IMR-90 (cell line): ENCODE measurements around the gene RARB. TPM values are rescaled to one million over a fixed set of nuclear protein-coding genes. Genes with fewer than 3 reads are reported as not detected.

ENCODE experiments used
- ATAC-seq: fragments of 200-7000 bp; cut with Tn5 transposase; 2 replicates; pipeline ENCODE4 v1.9.1; 2020; ENCODE audit warnings: low read depth, mild to moderate bottlenecking, moderate library complexity
- BruUV-seq: library from RNA; stranded (reverse); fragments of 400-500 nt; replicated peaks from 2 replicates; lab custom pipeline; 2021; lab: Mats Ljungman, UMichigan
- CTCF ChIA-PET: fragments of 300-600 bp; formaldehyde crosslinking; extraction: SDS; loops from one replicate; lab custom pipeline; 2021; ENCODE audit warnings: antibody characterized with exemption; lab: Yijun Ruan, JAX
- POLR2A ChIA-PET: fragments of 300-600 bp; sonication (Branson Sonifier 250); formaldehyde crosslinking; loops from one replicate; lab custom pipeline; 2022; ENCODE audit warnings: antibody characterized with exemption; ENCODE audit not compliant: unreplicated experiment; lab: Charles Lee
- DNase-seq: peaks from one replicate; pipeline ENCODE4 v3.0.0; 2013
- H2AFZ ChIP-seq: replicated peaks from 2 replicates; pipeline ENCODE3; 2013; ENCODE audit warnings: low read length, mild to moderate bottlenecking; ENCODE audit not compliant: poor library complexity
- H2AK5ac ChIP-seq: 2 replicates; pipeline ENCODE4 v1.6.1; 2013; ENCODE audit warnings: low read depth, low read length, inconsistent platforms
- H2AK9ac ChIP-seq: replicated peaks from 2 replicates; pipeline ENCODE3; 2013; ENCODE audit warnings: mild to moderate bottlenecking, low read depth, low read length, moderate library complexity; ENCODE audit not compliant: poor library complexity
- H2BK120ac ChIP-seq: 2 replicates; pipeline ENCODE4 v1.6.1; 2013; ENCODE audit warnings: low read depth, low read length, inconsistent platforms
- H2BK15ac ChIP-seq: 3 replicates; pipeline ENCODE4 v1.6.1; 2013; ENCODE audit warnings: low read depth, low read length, inconsistent platforms
- H2BK20ac ChIP-seq: 2 replicates; pipeline ENCODE4 v1.6.1; 2013; ENCODE audit warnings: low read depth, mild to moderate bottlenecking, inconsistent platforms, low read length, moderate library complexity
- H2BK5ac ChIP-seq: 2 replicates; pipeline ENCODE4 v1.6.1; 2013; ENCODE audit warnings: mild to moderate bottlenecking, low read depth, low read length, inconsistent platforms; ENCODE audit not compliant: poor library complexity, severe bottlenecking
- H3K14ac ChIP-seq: replicated peaks from 2 replicates; pipeline ENCODE4 v1.6.1; 2013; ENCODE audit warnings: low read depth, low read length, inconsistent platforms
- H3K18ac ChIP-seq: 2 replicates; pipeline ENCODE4 v1.6.1; 2013; ENCODE audit warnings: low read depth, low read length, control low read depth
- H3K23ac ChIP-seq: 2 replicates; pipeline ENCODE4 v1.6.1; 2013; ENCODE audit warnings: low read depth, low read length, inconsistent platforms
- H3K27ac ChIP-seq: 2 replicates; pipeline ENCODE4 v1.5.1; 2013; ENCODE audit warnings: mild to moderate bottlenecking, control low read depth, low read length; ENCODE audit not compliant: insufficient read depth
- H3K27me3 ChIP-seq: 2 replicates; pipeline ENCODE4 v1.6.1; 2013; ENCODE audit warnings: low read length; ENCODE audit not compliant: control insufficient read depth, insufficient read depth
- H3K36me3 ChIP-seq: 2 replicates; pipeline ENCODE4 v1.6.1; 2013; ENCODE audit warnings: low read length, mixed read lengths; ENCODE audit not compliant: control insufficient read depth, insufficient read depth
- H3K4ac ChIP-seq: 2 replicates; pipeline ENCODE4 v1.6.1; 2013; ENCODE audit warnings: low read depth, low read length, inconsistent platforms
- H3K4me1 ChIP-seq: 2 replicates; pipeline ENCODE4 v1.6.1; 2013; ENCODE audit warnings: low read length, mixed read lengths; ENCODE audit not compliant: control insufficient read depth, insufficient read depth
- H3K4me2 ChIP-seq: 2 replicates; pipeline ENCODE4 v1.6.1; 2013; ENCODE audit warnings: low read depth, mild to moderate bottlenecking, control low read depth, low read length, moderate library complexity
- H3K4me3 ChIP-seq: 2 replicates; pipeline ENCODE4 v1.5.1; 2013; ENCODE audit warnings: low read depth, mild to moderate bottlenecking, control low read depth, low read length, moderate library complexity; ENCODE audit not compliant: insufficient read depth
- H3K56ac ChIP-seq: 2 replicates; pipeline ENCODE4 v1.6.1; 2013; ENCODE audit warnings: low read length, inconsistent platforms; ENCODE audit not compliant: insufficient read depth; ENCODE audit errors: extremely low read depth
- H3K79me1 ChIP-seq, 2 experiments: 2 replicates each; pipeline ENCODE4 v1.6.1; 2013; ENCODE audit warnings: low read length in 2 of 2, inconsistent platforms in 1 of 2, low read depth in 1 of 2
- H3K9ac ChIP-seq: 2 replicates; pipeline ENCODE4 v1.6.1; 2013; ENCODE audit warnings: low read depth, low read length, control low read depth
- H3K9me1 ChIP-seq: 2 replicates; pipeline ENCODE4 v1.6.1; 2013; ENCODE audit warnings: low read length, inconsistent platforms; ENCODE audit not compliant: insufficient read depth
- H3K9me3 ChIP-seq: 2 replicates; pipeline ENCODE4 v1.6.1; 2013; ENCODE audit warnings: low read length; ENCODE audit not compliant: control insufficient read depth, insufficient read depth
- H4K20me1 ChIP-seq: 2 replicates; pipeline ENCODE4 v1.6.1; 2013; ENCODE audit warnings: low read length, inconsistent platforms; ENCODE audit not compliant: insufficient read depth
- H4K5ac ChIP-seq: 2 replicates; pipeline ENCODE4 v1.6.1; 2013; ENCODE audit warnings: mild to moderate bottlenecking, low read depth, low read length, control low read depth
- H4K8ac ChIP-seq, 2 experiments: 2 replicates each; pipeline ENCODE4 v1.6.1; 2013; ENCODE audit warnings: low read depth in 2 of 2, low read length in 2 of 2, control low read depth in 1 of 2, inconsistent platforms in 1 of 2
- H4K91ac ChIP-seq: 2 replicates; pipeline ENCODE4 v1.6.1; 2013; ENCODE audit warnings: low read depth, low read length, inconsistent platforms; ENCODE audit not compliant: insufficient read depth
- CEBPB ChIP-seq: IDR thresholded peaks from 2 replicates; pipeline ENCODE4 v1.6.1; 2012; ENCODE audit warnings: low read depth, low read length, improper control_type of control experiment
- POLR2A ChIP-seq: IDR thresholded peaks from 2 replicates; pipeline ENCODE4 v1.6.1; 2012; ENCODE audit warnings: mild to moderate bottlenecking, low read depth, low read length
- WGBS, 2 experiments: methylation state at CpG; one replicate each; pipeline versions ENCODE4 v1.1.5 to v1.1.7; 2013; ENCODE audit warnings: missing lambda C conversion rate in 2 of 2; ENCODE audit not compliant: insufficient read length in 1 of 2; ENCODE audit errors: extremely low coverage in 2 of 2; 5-methylcytosine and 5-hydroxymethylcytosine counted together
- dilution Hi-C: fragments of 300-500 bp; cut with HindIII; formaldehyde crosslinking; loops from one replicate; pipeline ENCODE4 v1.14.3; 2018; ENCODE audit warnings: low sequenced_read_pairs; ENCODE audit not compliant: unreplicated experiment
- in situ Hi-C: fragments of 300-500 bp; cut with MboI; formaldehyde crosslinking; loops from 3 replicates; pipeline ENCODE4 v1.14.3; 2019; ENCODE audit warnings: low sequenced_read_pairs, inconsistent platforms, mixed read lengths
- intact Hi-C: fragments of 100-400 bp; cut with micrococcal nuclease; formaldehyde crosslinking; loops from 2 replicates; pipeline ENCODE4 v1.10.0; 2022
- polyA plus RNA-seq, 3 experiments: library from polyadenylated mRNA; depleted of rRNA; stranded (reverse); fragments of >200 nt; gene quantifications; 2 replicates each; pipeline ENCODE4 v1.2.3, GENCODE V29; 2012; ENCODE audit warnings: low replicate concordance in 1 of 3
- total RNA-seq: library from RNA; depleted of rRNA; stranded (reverse); fragments of >200 nt; gene quantifications from 2 replicates; pipeline ENCODE4 v1.2.3, GENCODE V29; 2012
- TF ChIP-seq, protein P1 (sequence below): conservative IDR thresholded peaks from 2 replicates; pipeline ENCODE4 v1.5.1; 2012; ENCODE audit warnings: mild to moderate bottlenecking, low read depth, low read length, improper control_type of control experiment

The RARB gene
- total and polyA plus RNA-seq, 2 of the 4 experiments (the other 2 are of a cell fraction) = 0.53 to 1.4 TPM

DNA sequence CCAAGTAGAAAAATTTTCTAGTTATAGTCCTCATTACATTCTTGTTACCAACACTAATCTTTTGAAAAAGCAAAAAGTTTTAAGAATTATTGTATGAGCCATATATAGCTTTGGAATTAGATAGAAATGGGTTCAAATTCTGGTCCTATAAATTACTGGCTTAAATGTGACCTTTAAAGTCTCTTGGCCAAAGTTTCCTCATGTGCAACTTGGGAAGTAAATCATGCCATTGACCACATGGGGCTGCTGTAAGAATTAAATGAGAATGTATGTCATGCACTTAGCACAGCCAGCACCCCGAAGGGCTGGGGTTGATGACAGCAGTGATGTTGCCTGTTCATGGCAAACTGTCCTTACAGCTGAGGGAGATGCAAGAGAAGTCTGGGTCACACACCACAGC lies 128.4 kb downstream of the RARB start:
- Histone ChIP-seq H4K20me1 (no peaks in the 10 kb centered on the region), H3K9ac (no peak overlapping the region), H4K5ac (no peak overlapping the region), H3K27me3 (peaks cover 6% of the 10 kb centered on the region), H3K9me3 (no peaks in the 10 kb centered on the region), H3K4ac (no peak overlapping the region), H2AK5ac (no peak overlapping the region), H4K91ac (no peak overlapping the region), H3K56ac (no peak overlapping the region), H3K36me3 (no peaks in the 10 kb centered on the region), H3K14ac (no peak overlapping the region), H4K8ac (no peak overlapping the region), H3K4me1 (no peaks in the 10 kb centered on the region), H3K4me2 (no peak overlapping the region), H3K18ac (no peak overlapping the region), H2AFZ (no peak overlapping the region), H3K4me3 (no peak overlapping the region), H3K23ac (no peak overlapping the region), H2AK9ac (no peak overlapping the region), H2BK5ac (no peak overlapping the region), H3K9me1 (no peaks in the 10 kb centered on the region), H2BK120ac (no peak overlapping the region), H2BK20ac (no peak overlapping the region), H2BK15ac (no peak overlapping the region), H3K79me1 (no peaks in the 10 kb centered on the region), H3K27ac (no peak overlapping the region)
- ATAC-seq (no peak), DNase-seq (no peak)
- WGBS, 2 experiments = no CpG with 5 or more reads among the region's 1 CpG
- BruUV-seq = no TSS peak
- dilution Hi-C loops (no loop called here), in situ Hi-C loops (no loop called here), intact Hi-C loops (no loop called here)
- ChIA-PET CTCF (interaction anchor here (0.6 to 1.0 kb wide), 2 partner anchors 17 to 37 kb away, joined by 3 read pairs; no protein-coding TSS in a partner anchor), POLR2A (no interaction called here)
- TF ChIP-seq POLR2A = no peak
- no peak for TF ChIP-seq CEBPB
- TF ChIP-seq, protein P1, sequence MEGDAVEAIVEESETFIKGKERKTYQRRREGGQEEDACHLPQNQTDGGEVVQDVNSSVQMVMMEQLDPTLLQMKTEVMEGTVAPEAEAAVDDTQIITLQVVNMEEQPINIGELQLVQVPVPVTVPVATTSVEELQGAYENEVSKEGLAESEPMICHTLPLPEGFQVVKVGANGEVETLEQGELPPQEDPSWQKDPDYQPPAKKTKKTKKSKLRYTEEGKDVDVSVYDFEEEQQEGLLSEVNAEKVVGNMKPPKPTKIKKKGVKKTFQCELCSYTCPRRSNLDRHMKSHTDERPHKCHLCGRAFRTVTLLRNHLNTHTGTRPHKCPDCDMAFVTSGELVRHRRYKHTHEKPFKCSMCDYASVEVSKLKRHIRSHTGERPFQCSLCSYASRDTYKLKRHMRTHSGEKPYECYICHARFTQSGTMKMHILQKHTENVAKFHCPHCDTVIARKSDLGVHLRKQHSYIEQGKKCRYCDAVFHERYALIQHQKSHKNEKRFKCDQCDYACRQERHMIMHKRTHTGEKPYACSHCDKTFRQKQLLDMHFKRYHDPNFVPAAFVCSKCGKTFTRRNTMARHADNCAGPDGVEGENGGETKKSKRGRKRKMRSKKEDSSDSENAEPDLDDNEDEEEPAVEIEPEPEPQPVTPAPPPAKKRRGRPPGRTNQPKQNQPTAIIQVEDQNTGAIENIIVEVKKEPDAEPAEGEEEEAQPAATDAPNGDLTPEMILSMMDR = 0 out of 2 replicates have a peak, but pooled peaks have one; percentile 0
